Cortex of kidney (tissue), 1 donor: Measurements from ENCODE around the gene GATAD2A.

Experiments
- DNase-seq: peaks from one replicate; lab custom pipeline; 2025; lab: John Stamatoyannopoulos, UW

Gene GATAD2A

GRCh38 chr19:19532806-19533701 is 127.6 kb downstream of the GATAD2A start:
- DNase-seq = no peak

- no peak for DNase-seq
These were observed 128.4 kb downstream of the GATAD2A start for GRCh38 chr19:19533841-19534240.

- DNase-seq = no peak
These were observed 129.2 kb downstream of the GATAD2A start for GRCh38 chr19:19534556-19535265.

- DNase-seq = no peak
These were observed 130.1 kb downstream of the GATAD2A start for GRCh38 chr19:19535311-19536191.

GRCh38 chr19:19537075-19538048 is 131.9 kb downstream of the GATAD2A start:
- no peak for DNase-seq

GRCh38 chr19:19538061-19538784 is 132.7 kb downstream of the GATAD2A start, which contains the start of gene CILP2:
Gene CILP2, plus strand, starts transcription at chr19:19538265. Its CDS starts 85 bp downstream, at chr19:19538350.
- DNase-seq = no peak

- DNase-seq = no peak
These were observed 133.3 kb downstream of the GATAD2A start for GRCh38 chr19:19538785-19539166.

DNA sequence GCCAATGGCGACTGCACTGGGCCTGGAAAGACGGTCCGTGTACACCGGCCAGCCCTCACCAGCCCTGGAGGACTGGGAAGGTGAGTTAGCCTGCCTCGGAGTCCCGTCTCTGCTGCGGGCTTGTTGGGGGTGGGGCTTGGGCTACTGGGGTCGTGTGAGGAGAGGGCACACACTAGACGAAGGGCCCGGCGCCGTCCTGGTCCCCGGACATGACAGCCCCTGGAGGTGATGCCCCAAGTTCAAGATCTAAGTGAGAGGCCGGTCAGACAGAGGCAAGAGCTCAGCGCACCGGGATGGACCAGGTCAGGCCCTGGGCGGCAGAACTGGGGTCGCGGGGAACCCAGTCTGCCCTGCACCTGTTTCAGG is 134.2 kb downstream of the GATAD2A start:
- DNase-seq = no peak

DNA sequence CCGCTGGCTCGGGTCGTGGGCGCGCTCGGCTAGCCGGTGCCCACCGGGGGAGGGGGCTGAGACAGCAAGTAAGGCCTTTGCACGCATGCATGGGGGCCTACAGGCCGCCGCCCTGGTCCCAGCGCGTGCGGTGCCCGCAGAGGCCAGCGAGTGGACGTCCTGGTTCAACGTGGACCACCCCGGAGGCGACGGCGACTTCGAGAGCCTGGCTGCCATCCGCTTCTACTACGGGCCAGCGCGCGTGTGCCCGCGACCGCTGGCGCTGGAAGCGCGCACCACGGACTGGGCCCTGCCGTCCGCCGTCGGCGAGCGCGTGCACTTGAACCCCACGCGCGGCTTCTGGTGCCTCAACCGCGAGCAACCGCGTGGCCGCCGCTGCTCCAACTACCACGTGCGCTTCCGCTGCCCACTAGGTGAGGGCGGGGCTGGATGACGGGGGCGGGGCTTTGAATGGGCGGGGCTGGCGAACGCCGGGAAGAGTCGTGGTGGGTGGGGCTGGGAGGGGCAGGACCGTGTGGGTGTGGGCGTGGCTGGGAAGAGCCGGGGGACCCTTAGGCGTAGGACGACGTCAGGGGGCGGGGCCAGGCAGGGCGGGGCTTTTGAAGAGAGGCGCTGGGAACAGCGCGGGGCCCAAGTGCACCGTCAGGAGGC is 134.7 kb downstream of the GATAD2A start:
- DNase-seq = no peak

- no peak for DNase-seq
These were observed 135.4 kb downstream of the GATAD2A start for GRCh38 chr19:19540715-19541515.

- DNase-seq = no peak
These were observed 136.1 kb downstream of the GATAD2A start for GRCh38 chr19:19541616-19542015.

- no peak for DNase-seq
These were observed 137.0 kb downstream of the GATAD2A start for GRCh38 chr19:19542507-19542906.

DNA sequence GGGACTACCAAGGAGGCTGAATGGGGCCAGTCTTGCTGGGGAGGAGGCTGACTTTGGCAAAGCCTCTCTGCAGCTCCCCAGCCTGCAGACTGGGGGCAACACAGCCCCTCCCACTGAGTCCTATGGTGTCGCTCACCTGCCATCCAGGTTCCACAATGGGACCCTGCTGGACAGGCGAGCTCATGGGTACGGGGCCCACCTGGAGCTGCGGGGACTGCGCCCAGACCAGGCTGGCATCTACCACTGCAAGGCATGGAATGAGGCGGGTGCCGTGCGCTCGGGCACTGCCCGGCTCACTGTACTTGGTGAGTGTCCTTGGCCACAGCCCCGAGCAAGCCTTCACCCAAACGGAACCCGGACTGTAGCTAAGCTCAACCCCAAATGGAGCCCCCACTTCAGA is 137.6 kb downstream of the GATAD2A start:
- no peak for DNase-seq

GRCh38 chr19:19543640-19544039 is 138.2 kb downstream of the GATAD2A start:
- no peak for DNase-seq

- no peak for DNase-seq
These were observed 138.9 kb downstream of the GATAD2A start for GRCh38 chr19:19544257-19544953.

GRCh38 chr19:19544954-19545591 is 139.6 kb downstream of the GATAD2A start:
- DNase-seq = no peak

GRCh38 chr19:19545707-19546106 is 140.2 kb downstream of the GATAD2A start:
- DNase-seq = no peak

DNA sequence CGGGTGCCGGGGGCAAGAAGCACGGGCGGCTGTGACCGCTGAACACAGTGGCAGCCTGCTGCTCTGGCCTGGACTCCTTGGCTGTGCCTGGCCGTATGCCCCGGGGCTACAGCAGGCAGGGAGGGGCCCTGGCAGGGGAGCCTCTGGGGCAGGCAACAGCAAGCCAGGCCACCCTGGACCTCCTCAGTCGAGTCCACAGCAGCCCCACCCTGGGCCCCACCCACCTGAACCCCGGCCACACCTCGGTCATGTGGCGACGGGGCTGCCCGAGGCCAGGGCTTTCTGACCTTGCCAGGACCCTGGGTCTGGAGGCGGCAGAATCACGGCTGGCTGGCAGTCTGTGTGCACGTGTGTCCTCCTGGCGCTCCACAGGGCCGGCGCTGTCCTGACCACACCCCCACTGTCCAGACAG is 141.3 kb downstream of the GATAD2A start:
- no peak for DNase-seq
